SK-N-SH (cell line): ENCODE data around the gene DCDC2. TPM values are rescaled to one million over a fixed set of nuclear protein-coding genes. Genes with fewer than 3 reads are reported as not detected.

ENCODE experiments used
- CTCF ChIA-PET: fragments of 300-600, 350-600 bp; formaldehyde crosslinking; extraction: SDS; loops from one replicate; lab custom pipeline; 2021; lab: Yijun Ruan, JAX
- POLR2A ChIA-PET: fragments of 350-600 bp; sonication (Branson Sonifier 250); formaldehyde crosslinking; extraction: SDS; loops from one replicate; lab custom pipeline; 2020; ENCODE audit warnings: antibody characterized with exemption, inconsistent platforms; lab: Yijun Ruan, JAX
- DNase-seq: peaks from one replicate; pipeline ENCODE4 v3.0.0; 2012
- H2AFZ ChIP-seq: fragments of 200-600 bp; sonication (generic); 2 replicates; pipeline ENCODE4 v1.8.1; 2016; ENCODE audit warnings: antibody characterized with exemption, mild to moderate bottlenecking, low read depth
- H3F3A ChIP-seq: fragments of 200-600 bp; sonication (generic); replicated peaks from 2 replicates; pipeline ENCODE3; 2016; ENCODE audit warnings: antibody characterized with exemption, mild to moderate bottlenecking; ENCODE audit not compliant: insufficient read depth
- H3K27ac ChIP-seq, 2 experiments: fragments of 200-500 bp in 1 of 2; fragments of 200-600 bp in 1 of 2; sonication (Bioruptor generic) in 1 of 2; sonication (generic), shearing (Covaris generic) in 1 of 2; 2 replicates each; pipeline versions ENCODE4 v1.5.1 to v1.6.1; 2014 to 2016; ENCODE audit warnings: low read depth in 2 of 2, inconsistent platforms in 1 of 2, low read length in 1 of 2, mild to moderate bottlenecking in 1 of 2, mixed read lengths in 1 of 2
- H3K27me3 ChIP-seq: fragments of 200-600 bp; sonication (generic), shearing (Covaris generic); 2 replicates; pipeline ENCODE4 v1.6.1; 2016; ENCODE audit warnings: mixed run types; ENCODE audit not compliant: insufficient read depth
- H3K36me3 ChIP-seq, 2 experiments: fragments of 200-500 bp in 1 of 2; fragments of 200-600 bp in 1 of 2; sonication (Bioruptor generic) in 1 of 2; sonication (generic) in 1 of 2; replicated peaks in 1 of 2; 2 replicates each; pipeline versions ENCODE3 to v1.5.1; 2014 to 2016; ENCODE audit warnings: low read length in 1 of 2, mild to moderate bottlenecking in 1 of 2; ENCODE audit not compliant: insufficient read depth in 2 of 2, control insufficient read depth in 1 of 2
- H3K4me1 ChIP-seq, 2 experiments: fragments of 200-500 bp in 1 of 2; fragments of 200-600 bp in 1 of 2; sonication (Bioruptor generic) in 1 of 2; sonication (generic), shearing (Covaris generic) in 1 of 2; 2 replicates each; pipeline versions ENCODE4 v1.5.1 to v1.6.1; 2014 to 2016; ENCODE audit warnings: low read depth in 1 of 2, low read length in 1 of 2, mixed run types in 1 of 2; ENCODE audit not compliant: insufficient read depth in 2 of 2, control insufficient read depth in 1 of 2
- H3K4me2 ChIP-seq: fragments of 200-600 bp; sonication (generic), shearing (Covaris generic); 2 replicates; pipeline ENCODE4 v1.6.1; 2017; ENCODE audit warnings: mixed run types
- H3K4me3 ChIP-seq, 2 experiments: fragments of 200-500 bp in 1 of 2; fragments of 200-600 bp in 1 of 2; sonication (Bioruptor generic) in 1 of 2; sonication (generic), shearing (Covaris generic) in 1 of 2; 2 replicates each; pipeline versions ENCODE4 v1.5.1 to v1.8.1; 2014 to 2016; ENCODE audit warnings: low read depth in 2 of 2, inconsistent platforms in 1 of 2, low read length in 1 of 2, mild to moderate bottlenecking in 1 of 2, mixed read lengths in 1 of 2, moderate library complexity in 1 of 2
- H3K79me2 ChIP-seq: fragments of 200-600 bp; sonication (generic); 2 replicates; pipeline ENCODE4 v1.8.1; 2017; ENCODE audit warnings: mild to moderate bottlenecking; ENCODE audit not compliant: insufficient read depth
- H3K9ac ChIP-seq: fragments of 200-600 bp; sonication (generic); 2 replicates; pipeline ENCODE4 v1.6.1; 2017; ENCODE audit warnings: mixed run types
- H3K9me2 ChIP-seq: fragments of 200-600 bp; sonication (generic); 2 replicates; pipeline ENCODE4 v1.6.1; 2017; ENCODE audit warnings: mixed run types
- H3K9me3 ChIP-seq: fragments of 200-600 bp; sonication (generic); 2 replicates; pipeline ENCODE4 v1.6.1; 2017; ENCODE audit warnings: mixed run types, mild to moderate bottlenecking, moderate library complexity
- H4K20me1 ChIP-seq: fragments of 200-600 bp; sonication (generic); 2 replicates; pipeline ENCODE4 v1.6.1; 2017; ENCODE audit warnings: mild to moderate bottlenecking, mixed run types; ENCODE audit not compliant: insufficient read depth
- CHD2 ChIP-seq: fragments of 150-350 bp; IDR thresholded peaks from 2 replicates; pipeline ENCODE4 v1.6.1; 2018; ENCODE audit warnings: low read length; ENCODE audit not compliant: partially characterized antibody
- ELF1 ChIP-seq: IDR thresholded peaks from 2 replicates; pipeline ENCODE4 v1.4.0; 2012
- EP300 ChIP-seq, 2 experiments: IDR thresholded peaks; 2 replicates each; pipeline versions ENCODE4 v1.4.0 to v1.6.1; 2012; ENCODE audit warnings: borderline replicate concordance in 1 of 2, low read depth in 1 of 2, low read length in 1 of 2
- EZH2phosphoT487 ChIP-seq: fragments of 200-600 bp; sonication (generic); IDR thresholded peaks from 2 replicates; pipeline ENCODE4 v1.6.1; 2017; ENCODE audit warnings: low read depth, mixed run types, mild to moderate bottlenecking, antibody characterized with exemption, moderate library complexity, borderline replicate concordance
- FOXJ3 ChIP-seq: sonication (generic); formaldehyde crosslinking; IDR thresholded peaks from 2 replicates; pipeline ENCODE4 v1.5.1; 2020; ENCODE audit warnings: mild to moderate bottlenecking, missing genetic modification reagents
- FOXM1 ChIP-seq: IDR thresholded peaks from 2 replicates; pipeline ENCODE4 v1.4.0; 2012; ENCODE audit warnings: low read depth, mild to moderate bottlenecking
- MEF2A ChIP-seq: IDR thresholded peaks from 2 replicates; pipeline ENCODE4 v1.4.0; 2012; ENCODE audit warnings: low read depth, borderline replicate concordance
- NFIC ChIP-seq: IDR thresholded peaks from 2 replicates; pipeline ENCODE4 v1.4.0; 2012; ENCODE audit warnings: borderline replicate concordance
- POLR2AphosphoS5 ChIP-seq: IDR thresholded peaks from 2 replicates; pipeline ENCODE4 v1.6.1; 2012; ENCODE audit warnings: low read depth, low read length
- SIN3A ChIP-seq: IDR thresholded peaks from 2 replicates; pipeline ENCODE4 v1.6.1; 2012; ENCODE audit warnings: low read depth, mild to moderate bottlenecking, low read length, moderate library complexity, borderline replicate concordance
- SMC3 ChIP-seq: IDR thresholded peaks from 2 replicates; pipeline ENCODE4 v1.6.1; 2012; ENCODE audit warnings: low read depth, low read length, improper control_type of control experiment
- TAF1 ChIP-seq: IDR thresholded peaks from 2 replicates; pipeline ENCODE4 v1.6.1; 2012; ENCODE audit warnings: low read depth, mild to moderate bottlenecking, low read length, moderate library complexity, borderline replicate concordance
- TCF12 ChIP-seq: IDR thresholded peaks from 2 replicates; pipeline ENCODE4 v1.4.0; 2012
- TEAD4 ChIP-seq: IDR thresholded peaks from 2 replicates; pipeline ENCODE4 v1.4.0; 2012; ENCODE audit warnings: mild to moderate bottlenecking, borderline replicate concordance; ENCODE audit not compliant: insufficient read depth
- YY1 ChIP-seq: IDR thresholded peaks from 2 replicates; pipeline ENCODE4 v1.4.0; 2012; ENCODE audit warnings: low read depth, mild to moderate bottlenecking
- WGBS: methylation state at CpG from one replicate; pipeline ENCODE4 v1.1.6; 2017; ENCODE audit warnings: low lambda C conversion rate; 5-methylcytosine and 5-hydroxymethylcytosine counted together
- polyA plus RNA-seq, 3 experiments: library from polyadenylated mRNA; depleted of rRNA; stranded (reverse); fragments of >200 nt; gene quantifications; 2 replicates each; pipeline ENCODE4 v1.2.3, GENCODE V29; 2012
- TF ChIP-seq, protein P1 (sequence below): IDR thresholded peaks from 2 replicates; pipeline ENCODE4 v1.4.0; 2012; ENCODE audit warnings: low read depth
- TF ChIP-seq, protein P2 (sequence below): IDR thresholded peaks from 2 replicates; pipeline ENCODE4 v1.6.1; 2012; ENCODE audit warnings: mild to moderate bottlenecking, low read depth, low read length, moderate library complexity
- TF ChIP-seq, protein P3 (sequence below): IDR thresholded peaks from 2 replicates; pipeline ENCODE4 v1.4.0; 2012; ENCODE audit warnings: low read depth, borderline replicate concordance
- TF ChIP-seq, protein P4 (sequence below): IDR thresholded peaks from 2 replicates; pipeline ENCODE4; 2012

Gene DCDC2
- polyA plus RNA-seq, 1 of the 3 experiments (the other 2 are of a cell fraction), result not detected

DNA sequence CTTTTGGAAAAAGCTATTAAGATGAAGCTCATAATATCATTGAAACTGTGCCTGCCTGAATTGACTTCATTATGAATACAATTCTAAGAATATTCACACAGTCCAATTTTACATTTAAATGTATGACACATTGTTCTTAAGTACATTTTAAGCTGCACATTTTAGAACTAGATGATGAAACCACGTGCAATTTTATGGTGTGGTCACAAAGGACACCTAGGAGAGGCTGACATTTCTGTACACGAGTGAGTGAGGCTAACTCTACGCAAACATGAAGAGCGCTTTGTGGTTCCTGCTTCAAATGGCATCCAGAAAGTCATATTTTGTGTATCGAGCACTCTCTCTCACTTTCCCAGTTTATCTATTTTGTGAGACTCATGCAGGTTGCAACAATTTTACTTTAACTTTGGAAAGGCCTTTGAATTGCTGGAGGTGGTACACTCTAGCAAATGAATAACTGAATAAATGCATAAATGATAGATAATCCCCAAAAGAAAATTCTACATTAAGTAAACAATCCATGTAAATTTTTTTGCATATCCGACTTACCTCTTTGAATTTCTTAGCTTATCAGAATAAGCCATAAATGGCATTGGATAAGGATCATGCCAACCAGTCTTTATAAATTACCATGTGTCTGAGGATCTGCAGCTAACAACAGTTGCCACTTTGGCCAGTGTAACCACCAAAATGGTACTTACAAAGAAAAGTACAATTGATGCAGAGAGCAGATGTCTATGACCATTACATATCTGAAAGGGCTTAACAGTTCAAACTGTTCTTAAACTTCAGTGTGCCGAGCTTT is 134.5 kb downstream of the DCDC2 start:
- no peak overlapping the region for H2AFZ ChIP-seq
- no peaks in the 10 kb centered on the region for H3K79me2 ChIP-seq
- no peaks in the 10 kb centered on the region for H3K9me2 ChIP-seq
- H3K36me3 ChIP-seq, result no peaks in the 10 kb centered on the region
- no peaks in the 10 kb centered on the region for H3F3A ChIP-seq
- no peak overlapping the region for H3K4me3 ChIP-seq
- H3K27ac ChIP-seq, result no peak overlapping the region
- no peak for DNase-seq
- H3K9me3 ChIP-seq, result no peaks in the 10 kb centered on the region
- ChIA-PET CTCF (interaction anchor here (0.7 to 2.3 kb wide), 5 partner anchors 18 to 60 kb away, joined by 3 to 12 read pairs (median 5); no protein-coding TSS in a partner anchor), POLR2A (interaction anchor here (0.7 kb wide), 1 partner anchor 15 kb away, joined by 3 read pairs; no protein-coding TSS in a partner anchor)
- no peaks in the 10 kb centered on the region for H3K27me3 ChIP-seq
- H3K4me2 ChIP-seq, result no peak overlapping the region
- H4K20me1 ChIP-seq, result no peaks in the 10 kb centered on the region
- H3K9ac ChIP-seq, result no peak overlapping the region
- peaks cover 0 to 7% of the 10 kb centered on the region in 2 experiments; a peak in 2 of 4 replicates for H3K4me1 ChIP-seq
- TF ChIP-seq, protein P1, sequence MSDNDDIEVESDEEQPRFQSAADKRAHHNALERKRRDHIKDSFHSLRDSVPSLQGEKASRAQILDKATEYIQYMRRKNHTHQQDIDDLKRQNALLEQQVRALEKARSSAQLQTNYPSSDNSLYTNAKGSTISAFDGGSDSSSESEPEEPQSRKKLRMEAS, result no peak
- TF ChIP-seq CHD2 (no peak), NFIC (no peak), POLR2AphosphoS5 (no peak), TCF12 (no peak), FOXJ3 (CRISPR knock-in tag) (no peak), SIN3A (no peak), TEAD4 (no peak)
- TF ChIP-seq, protein P2, sequence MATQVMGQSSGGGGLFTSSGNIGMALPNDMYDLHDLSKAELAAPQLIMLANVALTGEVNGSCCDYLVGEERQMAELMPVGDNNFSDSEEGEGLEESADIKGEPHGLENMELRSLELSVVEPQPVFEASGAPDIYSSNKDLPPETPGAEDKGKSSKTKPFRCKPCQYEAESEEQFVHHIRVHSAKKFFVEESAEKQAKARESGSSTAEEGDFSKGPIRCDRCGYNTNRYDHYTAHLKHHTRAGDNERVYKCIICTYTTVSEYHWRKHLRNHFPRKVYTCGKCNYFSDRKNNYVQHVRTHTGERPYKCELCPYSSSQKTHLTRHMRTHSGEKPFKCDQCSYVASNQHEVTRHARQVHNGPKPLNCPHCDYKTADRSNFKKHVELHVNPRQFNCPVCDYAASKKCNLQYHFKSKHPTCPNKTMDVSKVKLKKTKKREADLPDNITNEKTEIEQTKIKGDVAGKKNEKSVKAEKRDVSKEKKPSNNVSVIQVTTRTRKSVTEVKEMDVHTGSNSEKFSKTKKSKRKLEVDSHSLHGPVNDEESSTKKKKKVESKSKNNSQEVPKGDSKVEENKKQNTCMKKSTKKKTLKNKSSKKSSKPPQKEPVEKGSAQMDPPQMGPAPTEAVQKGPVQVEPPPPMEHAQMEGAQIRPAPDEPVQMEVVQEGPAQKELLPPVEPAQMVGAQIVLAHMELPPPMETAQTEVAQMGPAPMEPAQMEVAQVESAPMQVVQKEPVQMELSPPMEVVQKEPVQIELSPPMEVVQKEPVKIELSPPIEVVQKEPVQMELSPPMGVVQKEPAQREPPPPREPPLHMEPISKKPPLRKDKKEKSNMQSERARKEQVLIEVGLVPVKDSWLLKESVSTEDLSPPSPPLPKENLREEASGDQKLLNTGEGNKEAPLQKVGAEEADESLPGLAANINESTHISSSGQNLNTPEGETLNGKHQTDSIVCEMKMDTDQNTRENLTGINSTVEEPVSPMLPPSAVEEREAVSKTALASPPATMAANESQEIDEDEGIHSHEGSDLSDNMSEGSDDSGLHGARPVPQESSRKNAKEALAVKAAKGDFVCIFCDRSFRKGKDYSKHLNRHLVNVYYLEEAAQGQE, result no peak
- TF ChIP-seq, all 33 proteins: peak for 0
- WGBS, result 47% methylated on average over 7 of the region's 7 CpGs

DNA sequence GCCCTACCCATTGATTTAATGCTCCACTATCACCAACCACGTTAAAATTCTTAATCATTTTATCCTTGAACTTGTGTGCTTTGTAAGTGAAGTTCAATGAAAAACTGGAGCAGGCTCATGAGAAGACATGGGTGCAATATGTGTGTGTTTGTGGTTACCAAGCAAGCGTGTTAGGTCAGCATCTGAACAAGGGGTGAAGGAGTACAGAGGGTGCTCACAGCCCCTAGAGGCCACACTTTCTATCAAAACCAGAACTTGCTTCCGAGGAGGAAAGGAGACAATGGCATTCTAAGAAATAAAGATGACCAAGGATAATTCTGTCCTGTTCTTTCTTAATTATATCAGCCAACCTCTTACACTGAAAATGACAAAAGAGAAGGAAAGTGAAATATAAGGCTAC is 138.2 kb downstream of the DCDC2 start:
- 27% methylated on average over 3 of the region's 3 CpGs for WGBS
- Histone ChIP-seq H3F3A (no peaks in the 10 kb centered on the region), H3K9me3 (no peaks in the 10 kb centered on the region), H4K20me1 (no peaks in the 10 kb centered on the region), H3K36me3 (no peaks in the 10 kb centered on the region), H3K4me2 (no peak overlapping the region), H3K9me2 (no peaks in the 10 kb centered on the region), H3K9ac (no peak overlapping the region), H3K27me3 (no peaks in the 10 kb centered on the region), H3K4me3 (no peak overlapping the region), H3K4me1 (no peaks in the 10 kb centered on the region), H2AFZ (no peak overlapping the region), H3K79me2 (no peaks in the 10 kb centered on the region), H3K27ac (no peak overlapping the region)
- ChIA-PET POLR2A (no interaction called here), CTCF (no interaction called here)
- no peak for DNase-seq
- TF ChIP-seq FOXM1, result no peak
- TF ChIP-seq YY1, result no peak
- TF ChIP-seq, protein P3, sequence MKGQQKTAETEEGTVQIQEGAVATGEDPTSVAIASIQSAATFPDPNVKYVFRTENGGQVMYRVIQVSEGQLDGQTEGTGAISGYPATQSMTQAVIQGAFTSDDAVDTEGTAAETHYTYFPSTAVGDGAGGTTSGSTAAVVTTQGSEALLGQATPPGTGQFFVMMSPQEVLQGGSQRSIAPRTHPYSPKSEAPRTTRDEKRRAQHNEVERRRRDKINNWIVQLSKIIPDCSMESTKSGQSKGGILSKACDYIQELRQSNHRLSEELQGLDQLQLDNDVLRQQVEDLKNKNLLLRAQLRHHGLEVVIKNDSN, result no peak
- TF ChIP-seq SIN3A, result no peak
- TF ChIP-seq, protein P4, sequence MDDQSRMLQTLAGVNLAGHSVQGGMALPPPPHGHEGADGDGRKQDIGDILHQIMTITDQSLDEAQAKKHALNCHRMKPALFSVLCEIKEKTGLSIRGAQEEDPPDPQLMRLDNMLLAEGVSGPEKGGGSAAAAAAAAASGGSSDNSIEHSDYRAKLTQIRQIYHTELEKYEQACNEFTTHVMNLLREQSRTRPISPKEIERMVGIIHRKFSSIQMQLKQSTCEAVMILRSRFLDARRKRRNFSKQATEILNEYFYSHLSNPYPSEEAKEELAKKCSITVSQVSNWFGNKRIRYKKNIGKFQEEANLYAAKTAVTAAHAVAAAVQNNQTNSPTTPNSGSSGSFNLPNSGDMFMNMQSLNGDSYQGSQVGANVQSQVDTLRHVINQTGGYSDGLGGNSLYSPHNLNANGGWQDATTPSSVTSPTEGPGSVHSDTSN, result no peak
- no peak for TF ChIP-seq ELF1
- TF ChIP-seq MEF2A, result no peak
- no peak for TF ChIP-seq EP300 (IDR thresholded peaks at IDR 0.05; ENCODE audit: borderline replicate concordance in 1 of 2, low read depth in 1 of 2, low read length in 1 of 2)
- TF ChIP-seq TAF1, result no peak
- no peak for TF ChIP-seq NFIC
- TF ChIP-seq EZH2phosphoT487, result no peak
- TF ChIP-seq SMC3, result no peak
